Measurements from ENCODE around the gene PPP1R26. TPM values are rescaled to one million over a fixed set of nuclear protein-coding genes. Genes with fewer than 3 reads are reported as not detected.

Gene PPP1R26
- total and polyA plus RNA-seq, 2 of the 4 experiments (the other 2 are of a cell fraction): 3.8 to 5.6 TPM

DNA sequence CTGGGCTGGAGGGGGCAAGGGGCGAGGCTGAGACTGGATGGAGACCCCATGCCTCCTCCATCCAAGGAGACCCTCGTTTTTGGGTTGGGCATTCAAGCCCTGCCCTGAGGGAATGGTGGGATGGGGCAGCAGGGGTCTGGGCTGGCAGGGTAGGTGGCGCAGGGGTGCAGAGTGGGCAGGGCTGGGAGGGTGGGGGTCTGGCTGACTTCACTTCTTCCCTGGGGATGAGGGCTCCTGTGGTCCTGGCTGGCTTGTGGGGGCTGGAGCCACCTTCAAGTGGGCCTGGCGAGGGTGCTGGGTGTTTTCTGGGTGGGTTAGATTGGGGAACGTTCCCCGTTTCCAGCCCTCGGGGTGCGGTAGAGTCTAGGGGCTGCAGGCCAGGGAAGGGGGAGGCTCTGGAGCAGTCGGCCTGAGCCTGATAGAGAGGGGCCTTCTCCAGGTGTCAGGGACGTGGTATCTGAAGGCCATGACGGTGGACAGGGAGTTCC, 42.1 kb downstream of the PPP1R26 start:
- no peak overlapping the region for H3K4me2 ChIP-seq (ENCODE audit: low read depth, low read length)
- in situ Hi-C loops (cut with MboI; ENCODE audit: low sequenced_read_pairs): no loop called here

More for the DNA sequence above, 42.1 kb downstream of the PPP1R26 start:
- Histone ChIP-seq H2BK15ac (ENCODE audit: low read depth, low read length) (no peak overlapping the region), H2BK20ac (ENCODE audit: low read depth, low read length) (no peak overlapping the region), H3K4me3 (ENCODE audit: insufficient read depth, low read depth, low read length) (no peak overlapping the region), H3K23ac (ENCODE audit: low read depth, low read length) (no peak overlapping the region), H3K4ac (ENCODE audit: low read depth, low read length) (no peak overlapping the region), H3K9me1 (ENCODE audit: insufficient read depth, low read length) (no peaks in the 10 kb centered on the region), H4K20me1 (ENCODE audit: insufficient read depth, low read length) (no peaks in the 10 kb centered on the region), H2AFZ (replicated peaks; ENCODE audit: low read length, poor library complexity) (no peak overlapping the region), H3K9me3 (ENCODE audit: control insufficient read depth, insufficient read depth, low read length) (no peaks in the 10 kb centered on the region), H3K14ac (replicated peaks; ENCODE audit: low read depth, low read length) (no peak overlapping the region), H3K9ac (ENCODE audit: low read depth, low read length) (no peak overlapping the region), H3K4me1 (ENCODE audit: control insufficient read depth, insufficient read depth, low read length) (no peaks in the 10 kb centered on the region), H2AK9ac (replicated peaks; ENCODE audit: low read depth, low read length, poor library complexity) (no peak overlapping the region), H3K36me3 (ENCODE audit: control insufficient read depth, insufficient read depth, low read length) (no peaks in the 10 kb centered on the region), H4K91ac (ENCODE audit: insufficient read depth, low read depth, low read length) (no peak overlapping the region), H4K5ac (ENCODE audit: low read depth, low read length) (no peak overlapping the region), H3K79me1 (ENCODE audit: low read depth in 1 of 2, low read length in 2 of 2) (no peaks in the 10 kb centered on the region), H3K27me3 (ENCODE audit: control insufficient read depth, insufficient read depth, low read length) (peaks cover 3% of the 10 kb centered on the region; the same call in 1 of the 2 replicates), H3K27ac (ENCODE audit: insufficient read depth, low read length) (no peak overlapping the region), H4K8ac (ENCODE audit: low read depth in 2 of 2, low read length in 2 of 2) (no peak overlapping the region), H3K56ac (ENCODE audit: extremely low read depth, insufficient read depth, low read length) (no peak overlapping the region), H2AK5ac (ENCODE audit: low read depth, low read length) (no peak overlapping the region), H2BK5ac (ENCODE audit: low read depth, low read length, poor library complexity, severe bottlenecking) (no peak overlapping the region), H3K18ac (ENCODE audit: low read depth, low read length) (no peak overlapping the region), H2BK120ac (ENCODE audit: low read depth, low read length) (no peak overlapping the region)
- CTCF ChIA-PET: no interaction called here
- no TSS peak for BruUV-seq (replicated peaks)
- DNase-seq (no peak), ATAC-seq (ENCODE audit: low read depth) (no peak)
- no CpG with 5 or more reads among the region's 11 CpGs for WGBS, 2 experiments (ENCODE audit: extremely low coverage in 2 of 2, insufficient read length in 1 of 2)
- intact Hi-C loops (cut with micrococcal nuclease) (no loop called here), dilution Hi-C loops (cut with HindIII; ENCODE audit: low sequenced_read_pairs, unreplicated experiment) (no loop called here)
- POLR2A ChIA-PET (ENCODE audit: unreplicated experiment): no interaction called here
- TF ChIP-seq, protein P1, sequence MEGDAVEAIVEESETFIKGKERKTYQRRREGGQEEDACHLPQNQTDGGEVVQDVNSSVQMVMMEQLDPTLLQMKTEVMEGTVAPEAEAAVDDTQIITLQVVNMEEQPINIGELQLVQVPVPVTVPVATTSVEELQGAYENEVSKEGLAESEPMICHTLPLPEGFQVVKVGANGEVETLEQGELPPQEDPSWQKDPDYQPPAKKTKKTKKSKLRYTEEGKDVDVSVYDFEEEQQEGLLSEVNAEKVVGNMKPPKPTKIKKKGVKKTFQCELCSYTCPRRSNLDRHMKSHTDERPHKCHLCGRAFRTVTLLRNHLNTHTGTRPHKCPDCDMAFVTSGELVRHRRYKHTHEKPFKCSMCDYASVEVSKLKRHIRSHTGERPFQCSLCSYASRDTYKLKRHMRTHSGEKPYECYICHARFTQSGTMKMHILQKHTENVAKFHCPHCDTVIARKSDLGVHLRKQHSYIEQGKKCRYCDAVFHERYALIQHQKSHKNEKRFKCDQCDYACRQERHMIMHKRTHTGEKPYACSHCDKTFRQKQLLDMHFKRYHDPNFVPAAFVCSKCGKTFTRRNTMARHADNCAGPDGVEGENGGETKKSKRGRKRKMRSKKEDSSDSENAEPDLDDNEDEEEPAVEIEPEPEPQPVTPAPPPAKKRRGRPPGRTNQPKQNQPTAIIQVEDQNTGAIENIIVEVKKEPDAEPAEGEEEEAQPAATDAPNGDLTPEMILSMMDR (conservative IDR thresholded peaks at IDR 0.05; ENCODE audit: low read depth, low read length): no peak
- TF ChIP-seq FOS (IDR thresholded peaks at IDR 0.05; ENCODE audit: low read depth, low read length): no peak
- no peak for TF ChIP-seq RAD21 (IDR thresholded peaks at IDR 0.05; ENCODE audit: low read length)
- no peak for TF ChIP-seq RFX5 (IDR thresholded peaks at IDR 0.05; ENCODE audit: low read depth, low read length)
